GM12878 (cell line): ENCODE measurements around the gene ZNF615.

ENCODE experiments used
- ATF2 ChIP-seq: IDR thresholded peaks from 2 replicates; pipeline ENCODE4 v1.6.1; 2012; ENCODE audit warnings: low read length, inconsistent platforms
- ATF3 ChIP-seq: IDR thresholded peaks from 2 replicates; pipeline ENCODE4 v1.6.1; 2011; ENCODE audit warnings: low read depth, mild to moderate bottlenecking, low read length, moderate library complexity, borderline replicate concordance; ENCODE audit errors: extremely low read depth
- CBFB ChIP-seq: IDR thresholded peaks from 2 replicates; pipeline ENCODE4 v1.6.1; 2016; ENCODE audit warnings: antibody characterized with exemption, low read depth
- CHD4 ChIP-seq: fragments of 200-600 bp; sonication (generic); IDR thresholded peaks from 2 replicates; pipeline ENCODE4 v1.6.1; 2016; ENCODE audit warnings: mild to moderate bottlenecking
- CTCF ChIP-seq, 3 experiments: IDR thresholded peaks in 2 of 3; conservative IDR thresholded peaks in 1 of 3; 2 replicates each; pipeline ENCODE4 v1.5.1; 2011; ENCODE audit warnings: low read depth in 3 of 3, low read length in 3 of 3, mild to moderate bottlenecking in 3 of 3, control low read depth in 2 of 3, moderate library complexity in 2 of 3, inconsistent platforms in 1 of 3, mixed read lengths in 1 of 3; ENCODE audit not compliant: control insufficient read depth in 2 of 3, insufficient read depth in 1 of 3; ENCODE audit errors: extremely low read depth in 1 of 3
- E2F8 ChIP-seq: fragments of 450-650 bp; IDR thresholded peaks from 2 replicates; pipeline ENCODE4 v1.6.1; 2018; ENCODE audit warnings: mild to moderate bottlenecking, low read depth, moderate library complexity; ENCODE audit not compliant: partially characterized antibody
- EP300 ChIP-seq, 2 experiments: fragments of 150-350 bp in 1 of 2; IDR thresholded peaks; 2 replicates each; pipeline ENCODE4 v1.6.1; 2011 to 2012; ENCODE audit warnings: low read depth in 2 of 2, low read length in 2 of 2, borderline replicate concordance in 1 of 2, improper control_type of control experiment in 1 of 2, inconsistent platforms in 1 of 2; ENCODE audit not compliant: control insufficient read depth in 1 of 2
- LARP7 ChIP-seq: fragments of 450-650 bp; IDR thresholded peaks from 2 replicates; pipeline ENCODE4 v1.6.1; 2017; ENCODE audit warnings: mild to moderate bottlenecking
- MAX ChIP-seq: IDR thresholded peaks from 2 replicates; pipeline ENCODE4 v1.6.1; 2012; ENCODE audit warnings: low read depth, low read length, improper control_type of control experiment
- POLR2A ChIP-seq: IDR thresholded peaks from 2 replicates; pipeline ENCODE4 v1.6.1; 2011; ENCODE audit warnings: low read depth, mild to moderate bottlenecking, low read length
- POLR2AphosphoS5 ChIP-seq: IDR thresholded peaks from 2 replicates; pipeline ENCODE4 v1.6.1; 2011; ENCODE audit warnings: mild to moderate bottlenecking, low read length, inconsistent platforms
- RB1 ChIP-seq: fragments of 450-650 bp; formaldehyde crosslinking; IDR thresholded peaks from 2 replicates; pipeline ENCODE4 v1.6.1; 2017; ENCODE audit warnings: mild to moderate bottlenecking, borderline replicate concordance
- YY1 ChIP-seq: IDR thresholded peaks from 2 replicates; pipeline ENCODE4 v1.6.1; 2011; ENCODE audit warnings: low read depth, mild to moderate bottlenecking, low read length
- ZBTB40 ChIP-seq: fragments of 450-650 bp; IDR thresholded peaks from 2 replicates; pipeline ENCODE4 v1.6.1; 2016; ENCODE audit warnings: mild to moderate bottlenecking, moderate library complexity, borderline replicate concordance

GRCh38 chr19:51965583-51965982, 42.4 kb downstream of the ZNF615 start:
- no peak for TF ChIP-seq CHD4
- TF ChIP-seq CTCF (IDR thresholded peaks at IDR 0.05 in 2 of 3, conservative IDR thresholded peaks at IDR 0.05 in 1 of 3; ENCODE audit: control insufficient read depth in 2 of 3, extremely low read depth in 1 of 3, insufficient read depth in 1 of 3, low read depth in 3 of 3, low read length in 3 of 3): no peak
- TF ChIP-seq EP300 (IDR thresholded peaks at IDR 0.05; ENCODE audit: borderline replicate concordance in 1 of 2, control insufficient read depth in 1 of 2, low read depth in 2 of 2, low read length in 2 of 2): no peak
- no peak for TF ChIP-seq MAX
- TF ChIP-seq LARP7: no peak
- TF ChIP-seq CBFB: no peak
- TF ChIP-seq E2F8: no peak
- no peak for TF ChIP-seq RB1
- no peak for TF ChIP-seq YY1
- no peak for TF ChIP-seq POLR2A
- TF ChIP-seq ATF2: no peak
- no peak for TF ChIP-seq ATF3
- TF ChIP-seq POLR2AphosphoS5: no peak
- TF ChIP-seq ZBTB40: no peak
